ENCODE results near the gene TTC12.

GRCh38 chr11:113314065-113314388 lies 356 bp upstream of the TTC12 start:
- TF ChIP-seq POU2F2 (IDR thresholded peaks at IDR 0.05; ENCODE audit: low read depth, low read length) (no peak), POLR2A (IDR thresholded peaks at IDR 0.05; ENCODE audit: low read depth, low read length) (no peak), POLR2AphosphoS5 (IDR thresholded peaks at IDR 0.05; ENCODE audit: low read depth, low read length) (no peak), SPI1 (IDR thresholded peaks at IDR 0.05; ENCODE audit: low read depth, low read length) (no peak)

Measured in GM12891 (cell line).